Lower lobe of right lung (tissue), 2 donors: Measurements from ENCODE around the gene DCLK1. TPM values are rescaled to one million over a fixed set of nuclear protein-coding genes. Genes with fewer than 3 reads are reported as not detected.

Experiments used
- ATAC-seq, 2 donors: fragments of 200-7000 bp; cut with Tn5 transposase; one replicate each; pipeline ENCODE4 v1.9.1; 2020 to 2022; ENCODE audit warnings: mild to moderate bottlenecking in 2 of 2, moderate library complexity in 2 of 2
- DNase-seq: peaks from one replicate; pipeline ENCODE4 v3.0.0-alpha.2; 2020
- H3K27ac ChIP-seq: fragments of 200-600 bp; one replicate; pipeline ENCODE4 v1.8.0; 2022
- H3K27me3 ChIP-seq: fragments of 200-600 bp; one replicate; pipeline ENCODE4 v1.8.0; 2022; ENCODE audit warnings: low read depth
- H3K36me3 ChIP-seq: fragments of 200-600 bp; one replicate; pipeline ENCODE4 v1.8.0; 2022; ENCODE audit warnings: mild to moderate bottlenecking
- H3K4me1 ChIP-seq: fragments of 200-600 bp; one replicate; pipeline ENCODE4 v1.8.0; 2022
- H3K4me3 ChIP-seq: fragments of 200-600 bp; one replicate; pipeline ENCODE4 v1.8.0; 2022; ENCODE audit warnings: mild to moderate bottlenecking
- H3K9me3 ChIP-seq: fragments of 200-600 bp; one replicate; pipeline ENCODE4 v1.8.0; 2022
- CTCF ChIP-seq: fragments of 200-600 bp; IDR thresholded peaks from one replicate; pipeline ENCODE4 v1.8.0; 2022; ENCODE audit warnings: antibody characterized with exemption, mild to moderate bottlenecking
- intact Hi-C: fragments of 100-400 bp; cut with DNase I; formaldehyde crosslinking; loops from one replicate; pipeline ENCODE4 v1.11.0; 2022
- total RNA-seq: library from RNA; stranded (reverse); fragmentation: NEBNext Ultra II Directional; extraction: Animal tissue kit (Norgen Biotek cat#: 25700); gene quantifications from one replicate; pipeline ENCODE4 v1.2.1, GENCODE V29; 2021
- donor health status: DM: no; HTN: yes; CAD: no; lungs with severe emphysema.

The DCLK1 gene
- total RNA-seq, 1 donor from 2014 or later: 10.4 TPM

- H3K4me3 ChIP-seq: no peak overlapping the region
- ATAC-seq (no peak), DNase-seq (no peak)
- H3K4me1 ChIP-seq: no peaks in the 10 kb centered on the region
- TF ChIP-seq CTCF: no peak
- H3K27ac ChIP-seq: no peak overlapping the region
- no peaks in the 10 kb centered on the region for H3K27me3 ChIP-seq
- intact Hi-C loops: no loop called here
- H3K36me3 ChIP-seq: no peaks in the 10 kb centered on the region
- no peaks in the 10 kb centered on the region for H3K9me3 ChIP-seq
Measured at GRCh38 chr13:35851356-35851755, 279.8 kb downstream of the DCLK1 start.

GRCh38 chr13:35850569-35850968 lies 280.6 kb downstream of the DCLK1 start:
- intact Hi-C loops: no loop called here
- ATAC-seq (no peak), DNase-seq (no peak)
- Histone ChIP-seq H3K9me3 (no peaks in the 10 kb centered on the region), H3K4me1 (no peaks in the 10 kb centered on the region), H3K36me3 (no peaks in the 10 kb centered on the region), H3K4me3 (no peak overlapping the region), H3K27me3 (no peaks in the 10 kb centered on the region), H3K27ac (no peak overlapping the region)
- no peak for TF ChIP-seq CTCF

- no peaks in the 10 kb centered on the region for H3K27me3 ChIP-seq
- H3K9me3 ChIP-seq: no peaks in the 10 kb centered on the region
- H3K27ac ChIP-seq: no peak overlapping the region
- no peaks in the 10 kb centered on the region for H3K4me1 ChIP-seq
- no peak overlapping the region for H3K4me3 ChIP-seq
- no peak for DNase-seq
- ATAC-seq: no peak
- intact Hi-C loops: no loop called here
- no peak for TF ChIP-seq CTCF
- H3K36me3 ChIP-seq: no peaks in the 10 kb centered on the region
Measured at GRCh38 chr13:35849256-35849644, 281.9 kb downstream of the DCLK1 start.

GRCh38 chr13:35848336-35849255 lies 282.6 kb downstream of the DCLK1 start:
- no peaks in the 10 kb centered on the region for H3K4me1 ChIP-seq
- no peak for TF ChIP-seq CTCF
- ATAC-seq: no peak
- intact Hi-C loops: no loop called here
- H3K27ac ChIP-seq: no peak overlapping the region
- no peaks in the 10 kb centered on the region for H3K27me3 ChIP-seq
- no peaks in the 10 kb centered on the region for H3K9me3 ChIP-seq
- no peak overlapping the region for H3K4me3 ChIP-seq
- H3K36me3 ChIP-seq: no peaks in the 10 kb centered on the region
- DNase-seq: no peak

- H3K4me1 ChIP-seq: no peaks in the 10 kb centered on the region
- intact Hi-C loops: no loop called here
- H3K36me3 ChIP-seq: no peaks in the 10 kb centered on the region
- H3K9me3 ChIP-seq: no peaks in the 10 kb centered on the region
- TF ChIP-seq CTCF: no peak
- DNase-seq (no peak), ATAC-seq (no peak)
- H3K4me3 ChIP-seq: no peak overlapping the region
- H3K27ac ChIP-seq: no peak overlapping the region
- no peaks in the 10 kb centered on the region for H3K27me3 ChIP-seq
Measured at GRCh38 chr13:35843272-35843671, 287.9 kb downstream of the DCLK1 start.
